Testis (tissue), 2 donors: Measurements from ENCODE around the gene TNKS1BP1.

Experiments
- CTCF ChIP-seq, 3 experiments: fragments of 450-650 bp in 2 of 3; fragments of 200-600 bp in 1 of 3; sonication (generic) in 1 of 3; IDR thresholded peaks; one replicate each; pipeline ENCODE4 v1.5.1; 2016 to 2019; ENCODE audit warnings: antibody characterized with exemption in 3 of 3, mild to moderate bottlenecking in 2 of 3, moderate library complexity in 1 of 3
- POLR2A ChIP-seq: fragments of 450-650 bp; IDR thresholded peaks from one replicate; pipeline ENCODE4 v1.6.1; 2017; ENCODE audit warnings: antibody characterized with exemption, mild to moderate bottlenecking, moderate library complexity

GRCh38 chr11:57276971-57277675 is 47.6 kb downstream of the TNKS1BP1 start:
- TF ChIP-seq CTCF (IDR thresholded peaks at IDR 0.05) = no peak
- TF ChIP-seq POLR2A = no peak
